Measurements from ENCODE around the gene LIFR. TPM values are rescaled to one million over a fixed set of nuclear protein-coding genes. Genes with fewer than 3 reads are reported as not detected.

Gene LIFR
- total RNA-seq, 6 experiments from 2014 or later, result 4.7 to 7.1 (median 5.4) TPM

DNA sequence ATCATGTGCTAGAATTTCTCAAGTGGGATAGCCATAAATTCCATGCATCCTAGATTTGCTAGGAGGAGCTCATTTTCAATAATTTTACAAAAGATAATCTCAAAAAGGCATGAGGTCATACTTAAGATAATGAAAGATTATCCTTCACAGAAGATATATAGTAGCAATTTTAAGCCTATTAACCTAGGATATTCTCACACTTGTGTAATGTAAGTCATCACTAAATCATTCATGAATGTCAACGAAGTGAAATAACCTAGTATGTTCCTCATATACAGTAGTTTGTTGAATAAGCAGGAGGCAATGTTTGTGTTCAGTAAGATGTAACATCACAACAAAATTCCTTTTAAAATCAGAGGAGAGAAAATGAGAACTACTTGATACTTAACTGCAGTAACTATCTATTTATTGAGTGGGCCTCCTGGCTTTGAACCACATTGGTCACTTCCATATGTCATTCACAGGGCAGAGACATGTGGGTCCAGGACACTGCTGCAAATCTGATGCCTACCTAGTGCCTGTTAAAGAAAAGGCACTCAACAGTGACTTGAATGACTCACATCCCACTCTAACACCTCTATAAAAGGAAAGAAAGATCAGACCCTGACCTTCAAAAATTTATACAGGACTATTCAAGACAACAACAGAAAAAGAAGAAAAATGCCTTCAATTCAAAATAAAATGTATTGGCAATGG lies 8.2 kb downstream of the LIFR start:
- TF ChIP-seq, protein P1, sequence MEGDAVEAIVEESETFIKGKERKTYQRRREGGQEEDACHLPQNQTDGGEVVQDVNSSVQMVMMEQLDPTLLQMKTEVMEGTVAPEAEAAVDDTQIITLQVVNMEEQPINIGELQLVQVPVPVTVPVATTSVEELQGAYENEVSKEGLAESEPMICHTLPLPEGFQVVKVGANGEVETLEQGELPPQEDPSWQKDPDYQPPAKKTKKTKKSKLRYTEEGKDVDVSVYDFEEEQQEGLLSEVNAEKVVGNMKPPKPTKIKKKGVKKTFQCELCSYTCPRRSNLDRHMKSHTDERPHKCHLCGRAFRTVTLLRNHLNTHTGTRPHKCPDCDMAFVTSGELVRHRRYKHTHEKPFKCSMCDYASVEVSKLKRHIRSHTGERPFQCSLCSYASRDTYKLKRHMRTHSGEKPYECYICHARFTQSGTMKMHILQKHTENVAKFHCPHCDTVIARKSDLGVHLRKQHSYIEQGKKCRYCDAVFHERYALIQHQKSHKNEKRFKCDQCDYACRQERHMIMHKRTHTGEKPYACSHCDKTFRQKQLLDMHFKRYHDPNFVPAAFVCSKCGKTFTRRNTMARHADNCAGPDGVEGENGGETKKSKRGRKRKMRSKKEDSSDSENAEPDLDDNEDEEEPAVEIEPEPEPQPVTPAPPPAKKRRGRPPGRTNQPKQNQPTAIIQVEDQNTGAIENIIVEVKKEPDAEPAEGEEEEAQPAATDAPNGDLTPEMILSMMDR (IDR thresholded peaks at IDR 0.05), result no peak
- H3K27me3 Mint-ChIP-seq (ENCODE audit: insufficient read depth), result no peaks in the 10 kb centered on the region
- peaks cover 39% of the 10 kb centered on the region for H3K4me1 Mint-ChIP-seq (ENCODE audit: low read depth)
- H3K27ac Mint-ChIP-seq, result no peak overlapping the region
- H3K36me3 Mint-ChIP-seq (ENCODE audit: low read depth), result no peaks in the 10 kb centered on the region
- DNase-seq, result no peak
- H3K9me3 Mint-ChIP-seq, result no peaks in the 10 kb centered on the region
- 0 out of 2 replicates have a peak overlapping the region, but pooled peaks have one; percentile 3 for H3K4me3 Mint-ChIP-seq

DNA sequence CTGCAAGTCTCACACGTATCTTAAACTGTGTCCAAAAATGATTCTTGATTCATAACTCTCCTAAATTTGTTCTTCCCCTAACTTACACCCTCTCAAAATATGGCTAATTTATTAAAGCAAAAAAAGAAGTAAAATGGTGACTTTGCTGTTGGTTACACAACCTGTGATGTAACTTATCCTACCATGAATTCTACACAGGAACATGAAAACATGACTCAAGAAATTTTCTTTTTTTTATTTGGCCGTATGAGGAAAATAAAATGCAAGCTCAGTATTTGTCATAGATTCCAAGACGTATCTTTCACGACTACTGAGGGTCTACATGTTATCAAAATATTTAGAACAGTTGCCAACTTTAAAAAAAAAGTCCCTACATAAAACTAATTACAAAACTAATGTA lies 9.2 kb downstream of the LIFR start:
- no peaks in the 10 kb centered on the region for H3K36me3 Mint-ChIP-seq (ENCODE audit: low read depth)
- H3K4me3 Mint-ChIP-seq, result no peak overlapping the region
- no peak overlapping the region for H3K27ac Mint-ChIP-seq
- H3K27me3 Mint-ChIP-seq (ENCODE audit: insufficient read depth), result no peaks in the 10 kb centered on the region
- TF ChIP-seq, protein P1 (IDR thresholded peaks at IDR 0.05), result no peak
- no peaks in the 10 kb centered on the region for H3K9me3 Mint-ChIP-seq
- DNase-seq, result no peak
- H3K4me1 Mint-ChIP-seq (ENCODE audit: low read depth), result peaks cover 39% of the 10 kb centered on the region

DNA sequence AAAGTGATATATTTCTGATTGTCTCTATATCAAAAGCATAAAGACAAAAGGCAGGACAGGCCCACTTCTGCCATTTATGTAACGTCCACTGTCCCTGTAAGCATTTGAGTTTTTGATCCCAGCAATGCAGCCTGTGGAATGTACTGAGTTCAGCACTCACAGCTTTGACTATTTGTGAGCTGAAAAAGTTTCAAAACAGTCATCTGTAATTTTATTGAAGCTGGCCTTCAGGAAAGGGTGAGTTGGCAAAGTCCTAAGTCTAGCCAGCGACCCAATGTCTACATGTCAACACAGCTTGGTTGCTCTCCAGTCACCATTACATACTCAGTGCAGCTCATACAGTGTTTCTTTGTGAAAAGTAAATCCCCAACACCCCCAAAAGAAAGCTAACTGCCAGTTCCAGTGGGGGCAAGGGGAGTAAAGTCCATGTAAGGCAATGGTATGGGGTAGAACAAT lies 9.7 kb downstream of the LIFR start:
- Mint-ChIP-seq H3K36me3 (ENCODE audit: low read depth) (no peaks in the 10 kb centered on the region), H3K4me3 (no peak overlapping the region), H3K9me3 (no peaks in the 10 kb centered on the region), H3K27ac (no peak overlapping the region), H3K27me3 (ENCODE audit: insufficient read depth) (no peaks in the 10 kb centered on the region), H3K4me1 (ENCODE audit: low read depth) (peaks cover 39% of the 10 kb centered on the region)
- TF ChIP-seq, protein P1 (IDR thresholded peaks at IDR 0.05), result no peak
- no peak for DNase-seq

DNA sequence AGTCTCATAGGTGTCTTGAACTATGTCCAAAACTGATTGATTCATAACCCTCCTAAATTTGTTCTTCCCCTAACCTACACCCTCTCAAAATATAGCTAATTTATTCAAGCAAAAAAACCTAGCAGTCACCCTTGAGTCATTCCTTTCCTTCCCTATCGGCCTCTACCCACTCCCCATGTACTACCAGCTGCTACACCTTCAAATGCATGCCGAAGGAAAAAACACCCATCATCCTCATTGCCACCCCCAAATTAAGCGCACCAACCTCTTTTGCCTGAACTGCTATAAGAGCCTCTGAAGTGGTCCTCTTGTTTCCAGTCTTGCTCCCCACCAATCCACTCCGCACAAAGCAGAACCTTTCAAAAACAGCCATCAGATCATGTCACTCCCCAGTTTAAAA lies 12.6 kb downstream of the LIFR start:
- Mint-ChIP-seq H3K27me3 (ENCODE audit: insufficient read depth) (no peaks in the 10 kb centered on the region; the same call in 1 of the 2 replicates), H3K4me3 (no peak overlapping the region), H3K9me3 (no peaks in the 10 kb centered on the region), H3K36me3 (ENCODE audit: low read depth) (no peaks in the 10 kb centered on the region), H3K27ac (no peak overlapping the region), H3K4me1 (ENCODE audit: low read depth) (peaks cover 12% of the 10 kb centered on the region)
- no peak for DNase-seq
- TF ChIP-seq, protein P1 (IDR thresholded peaks at IDR 0.05), result no peak

DNA sequence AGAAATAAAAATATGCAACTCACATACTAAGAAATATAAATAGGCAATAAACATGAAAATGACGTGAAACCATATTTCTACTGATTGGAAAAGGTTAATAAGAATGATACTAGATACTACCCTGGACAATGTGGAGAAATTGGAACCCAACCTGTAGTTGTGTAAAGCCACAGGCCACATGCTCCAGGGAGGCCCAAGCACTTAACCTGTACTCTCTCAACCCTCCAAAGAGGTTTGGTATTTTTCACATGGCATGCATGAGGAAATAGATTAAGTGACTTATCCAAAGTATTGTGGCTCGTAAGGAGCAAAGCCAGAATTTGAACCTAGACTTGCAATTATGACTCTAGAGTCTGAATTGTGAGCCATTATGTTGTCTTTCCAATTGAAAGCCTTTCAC lies 13.4 kb downstream of the LIFR start:
- no peak overlapping the region for H3K4me3 Mint-ChIP-seq
- no peak for DNase-seq
- no peaks in the 10 kb centered on the region for H3K36me3 Mint-ChIP-seq (ENCODE audit: low read depth)
- H3K4me1 Mint-ChIP-seq (ENCODE audit: low read depth), result peaks cover 4% of the 10 kb centered on the region
- no peaks in the 10 kb centered on the region; the same call in none of the 2 replicates for H3K27me3 Mint-ChIP-seq (ENCODE audit: insufficient read depth)
- TF ChIP-seq, protein P1 (IDR thresholded peaks at IDR 0.05), result no peak
- no peak overlapping the region for H3K27ac Mint-ChIP-seq
- H3K9me3 Mint-ChIP-seq, result no peaks in the 10 kb centered on the region
